H1 (cell line): ENCODE results near the gene AMT. TPM values are rescaled to one million over a fixed set of nuclear protein-coding genes. Genes with fewer than 3 reads are reported as not detected.
A peak's percentile ranks its signal among the peaks of the same experiment; 100 is the strongest.

Source experiments
- ATF3 ChIP-seq: IDR thresholded peaks from 2 replicates; pipeline ENCODE4 v1.6.1; 2011; ENCODE audit warnings: low read depth, mild to moderate bottlenecking, low read length; ENCODE audit not compliant: insufficient read depth
- BCL11A ChIP-seq, 2 experiments: IDR thresholded peaks; one replicate each; pipeline ENCODE4 v1.6.1; 2011; ENCODE audit warnings: low read depth in 2 of 2, low read length in 2 of 2, mild to moderate bottlenecking in 2 of 2
- GTF2F1 ChIP-seq: IDR thresholded peaks from 2 replicates; pipeline ENCODE4 v1.6.1; 2012; ENCODE audit warnings: low read depth, low read length, improper control_type of control experiment, borderline replicate concordance
- HDAC2 ChIP-seq, 2 experiments: fragments of 300-600 bp in 1 of 2; sonication (generic) in 1 of 2; IDR thresholded peaks; 2 replicates each; pipeline ENCODE4 v1.6.1; 2011 to 2012; ENCODE audit warnings: low read depth in 2 of 2, low read length in 2 of 2, mild to moderate bottlenecking in 2 of 2, moderate library complexity in 2 of 2, borderline replicate concordance in 1 of 2, inconsistent platforms in 1 of 2
- KDM1A ChIP-seq: fragments of 200-600, 300-600 bp; sonication (generic); IDR thresholded peaks from 2 replicates; pipeline ENCODE4 v1.7.1; 2016; ENCODE audit warnings: mild to moderate bottlenecking, low read length, borderline replicate concordance
- NRF1 ChIP-seq: IDR thresholded peaks from 2 replicates; pipeline ENCODE4 v1.6.1; 2011; ENCODE audit warnings: mild to moderate bottlenecking, low read depth, low read length, improper control_type of control experiment
- RFX5 ChIP-seq: IDR thresholded peaks from 2 replicates; pipeline ENCODE4 v1.6.1; 2011; ENCODE audit warnings: low read depth, low read length, improper control_type of control experiment, borderline replicate concordance
- SIX5 ChIP-seq: IDR thresholded peaks from 2 replicates; pipeline ENCODE4 v1.6.1; 2011; ENCODE audit warnings: mild to moderate bottlenecking, low read depth, low read length
- SRF ChIP-seq: IDR thresholded peaks from 2 replicates; pipeline ENCODE4 v1.6.1; 2011; ENCODE audit warnings: mild to moderate bottlenecking, low read depth, low read length, moderate library complexity
- polyA plus RNA-seq, 7 experiments: library from polyadenylated mRNA; depleted of rRNA in 3 of 7; stranded (reverse) in 5 of 7; unstranded in 2 of 7; fragments of >200 nt in 5 of 7; fragments of 200-250 nt in 2 of 7; gene quantifications; 1 replicate in 5 of 7; 2 replicates in 1 of 7; 4 replicates in 1 of 7; pipeline versions ENCODE4 v1.2.1 to v1.2.3, GENCODE V29; 2011 to 2013; ENCODE audit warnings: missing spikeins in 2 of 7, mixed read lengths in 2 of 7
- total RNA-seq: library from RNA; stranded (reverse); fragmentation: NEBNext Ultra II Directional; extraction: Animal tissue kit (Norgen Biotek cat#: 25700); gene quantifications from 2 replicates; pipeline ENCODE4 v1.2.1, GENCODE V29; 2021

Gene AMT
- total and polyA plus RNA-seq, 2 of the 8 experiments (the other 6 are each of a cell fraction or from before 2014, with no cell fraction given), result 46.5 to 92.4 TPM

GRCh38 chr3:49422379-49423248 lies at the start of gene AMT (continued):
- TF ChIP-seq KDM1A, result no peak
- no peak for TF ChIP-seq HDAC2 (IDR thresholded peaks at IDR 0.05; ENCODE audit: borderline replicate concordance in 1 of 2, low read depth in 2 of 2, low read length in 2 of 2)
- TF ChIP-seq ATF3, result peak; percentile 83
- TF ChIP-seq BCL11A (IDR thresholded peaks at IDR 0.05; ENCODE audit: low read depth in 2 of 2, low read length in 2 of 2), result no peak
- peak; percentile 74 for TF ChIP-seq SRF
- no peak for TF ChIP-seq GTF2F1
- peak; percentile 80 for TF ChIP-seq SIX5
- no peak for TF ChIP-seq RFX5
- TF ChIP-seq NRF1, result no peak
